HG03175 (cell line): ENCODE results near the gene DNASE2B.
A peak's percentile ranks its signal among the peaks of the same experiment; 100 is the strongest.

Source experiments
- ATAC-seq: cut with Tn5 transposase; IDR thresholded peaks from one replicate; pipeline ENCODE4 v1.9.1; 2021; ENCODE audit warnings: mild to moderate bottlenecking, moderate library complexity; ENCODE audit not compliant: unreplicated experiment

DNASE2B gene

GRCh38 chr1:84398175-84399155 lies at the start of gene DNASE2B:
DNASE2B (plus strand) TSS chr1:84398484; CDS start chr1:84398565, 81 bp downstream.
- no peak for ATAC-seq

GRCh38 chr1:84348759-84349158 lies 49.5 kb upstream of the DNASE2B start:
- ATAC-seq: no peak

GRCh38 chr1:84350104-84350503 lies 48.2 kb upstream of the DNASE2B start:
- ATAC-seq: no peak

- ATAC-seq: no peak
These were observed 47.7 kb upstream of the DNASE2B start for GRCh38 chr1:84350550-84350949.

GRCh38 chr1:84352298-84353106 lies 45.8 kb upstream of the DNASE2B start:
- ATAC-seq: no peak

- no peak for ATAC-seq
These were observed 44.6 kb upstream of the DNASE2B start for GRCh38 chr1:84353695-84354094.

- ATAC-seq: no peak
These were observed 42.7 kb upstream of the DNASE2B start for GRCh38 chr1:84355556-84355955.

GRCh38 chr1:84356881-84357280 lies 41.4 kb upstream of the DNASE2B start:
- ATAC-seq: no peak

- no peak for ATAC-seq
These were observed 39.6 kb upstream of the DNASE2B start for GRCh38 chr1:84358695-84359094.

- no peak for ATAC-seq
These were observed 38.0 kb upstream of the DNASE2B start for GRCh38 chr1:84360316-84360715.

- no peak for ATAC-seq
These were observed 36.5 kb upstream of the DNASE2B start for GRCh38 chr1:84361796-84362195.

- ATAC-seq: no peak
These were observed 35.3 kb upstream of the DNASE2B start for GRCh38 chr1:84363019-84363418.

- no peak for ATAC-seq
These were observed 34.7 kb upstream of the DNASE2B start for GRCh38 chr1:84363622-84364021.

GRCh38 chr1:84365225-84366221 lies 32.8 kb upstream of the DNASE2B start:
- ATAC-seq: peak; percentile 66

- ATAC-seq: no peak
These were observed 31.5 kb upstream of the DNASE2B start for GRCh38 chr1:84366786-84367185.

- no peak for ATAC-seq
These were observed 31.1 kb upstream of the DNASE2B start for GRCh38 chr1:84367219-84367618.

- ATAC-seq: no peak
These were observed 29.8 kb upstream of the DNASE2B start for GRCh38 chr1:84368441-84368840.

- ATAC-seq: no peak
These were observed 28.0 kb upstream of the DNASE2B start for GRCh38 chr1:84370266-84370665.

- ATAC-seq: no peak
These were observed 27.4 kb upstream of the DNASE2B start for GRCh38 chr1:84370831-84371394.
